HepG2 (cell line): Measurements from ENCODE around the gene AGER. TPM values are rescaled to one million over a fixed set of nuclear protein-coding genes. Genes with fewer than 3 reads are reported as not detected.

ENCODE experiments used
- ATAC-seq: fragments of 200-7000 bp; cut with Tn5 transposase; 3 replicates; pipeline ENCODE4 v1.9.1; 2020; ENCODE audit warnings: mild to moderate bottlenecking, moderate library complexity
- BruUV-seq: library from RNA; stranded (reverse); fragments of 400-500 nt; replicated peaks from 2 replicates; lab custom pipeline; 2021; lab: Mats Ljungman, UMichigan
- CTCF ChIA-PET: fragments of 300-600 bp; formaldehyde crosslinking; extraction: SDS; loops from one replicate; lab custom pipeline; 2021; ENCODE audit warnings: low total read pairs, inconsistent platforms, low intra/inter-chr PET ratio; lab: Yijun Ruan, JAX
- POLR2A ChIA-PET: fragments of 350-600 bp; sonication (Branson Sonifier 250); formaldehyde crosslinking; loops from one replicate; lab custom pipeline; 2020; ENCODE audit warnings: antibody characterized with exemption, inconsistent platforms; lab: Yijun Ruan, JAX
- DNase-seq: peaks from one replicate; pipeline ENCODE4 v3.0.0-alpha.2; 2015; ENCODE audit warnings: low spot score
- FAIRE-seq: peaks from 3 replicates; lab custom pipeline; 2011; peaks lifted over from hg19 to GRCh38; lab: Jason Lieb, UNC
- H2AFZ ChIP-seq: one replicate; pipeline ENCODE4 v1.6.1; 2011; ENCODE audit warnings: low read length, inconsistent platforms
- H3K27ac ChIP-seq: fragments of 300-600 bp; 3 replicates; pipeline ENCODE4 v1.8.0; 2011; ENCODE audit warnings: mixed run types, mild to moderate bottlenecking, mixed read lengths, low read length, inconsistent platforms; ENCODE audit not compliant: insufficient read depth; ENCODE audit errors: extremely low read length
- H3K27me3 ChIP-seq, 2 experiments: fragments of 200-600 bp in 1 of 2; 2 replicates in 1 of 2; 3 replicates in 1 of 2; pipeline versions ENCODE4 v1.6.0 to v1.8.0; 2011; ENCODE audit warnings: low read length in 2 of 2, mild to moderate bottlenecking in 2 of 2, moderate library complexity in 2 of 2, inconsistent platforms in 1 of 2; ENCODE audit not compliant: insufficient read depth in 2 of 2, control insufficient read depth in 1 of 2
- H3K36me3 ChIP-seq, 2 experiments: fragments of 200-600 bp in 1 of 2; replicated peaks in 1 of 2; 2 replicates in 1 of 2; 3 replicates in 1 of 2; pipeline versions ENCODE4 v1.5.1 to v1.8.0; 2011; ENCODE audit warnings: low read length in 2 of 2, inconsistent platforms in 1 of 2; ENCODE audit not compliant: insufficient read depth in 2 of 2, control insufficient read depth in 1 of 2
- H3K4me1 ChIP-seq: 2 replicates; pipeline ENCODE4 v1.5.1; 2012; ENCODE audit warnings: low read length, inconsistent platforms; ENCODE audit not compliant: insufficient read depth
- H3K4me2 ChIP-seq: 2 replicates; pipeline ENCODE4 v1.6.0; 2011; ENCODE audit warnings: low read depth, low read length, inconsistent platforms
- H3K4me3 ChIP-seq, 3 experiments: fragments of 200-600 bp in 1 of 3; sonication (generic), shearing (Covaris generic) in 1 of 3; replicated peaks in 1 of 3; 2 replicates each; pipeline ENCODE4 v1.5.1; 2011 to 2016; ENCODE audit warnings: low read length in 3 of 3, inconsistent platforms in 2 of 3, low read depth in 2 of 3, mild to moderate bottlenecking in 2 of 3, control low read depth in 1 of 3, mixed read lengths in 1 of 3; ENCODE audit not compliant: insufficient read depth in 1 of 3
- H3K79me2 ChIP-seq: one replicate; pipeline ENCODE4 v1.6.1; 2011; ENCODE audit warnings: low read length, inconsistent platforms; ENCODE audit not compliant: insufficient read depth
- H3K9ac ChIP-seq: 2 replicates; pipeline ENCODE4 v1.6.0; 2011; ENCODE audit warnings: mild to moderate bottlenecking, low read depth, low read length, inconsistent platforms; ENCODE audit not compliant: insufficient read depth
- H3K9me3 ChIP-seq: 2 replicates; pipeline ENCODE4 v1.5.1; 2012; ENCODE audit warnings: mild to moderate bottlenecking, low read length
- H4K20me1 ChIP-seq: 2 replicates; pipeline ENCODE4 v1.6.0; 2011; ENCODE audit warnings: inconsistent platforms, mild to moderate bottlenecking, low read length, moderate library complexity; ENCODE audit not compliant: insufficient read depth
- FOXM1 ChIP-seq: sonication (generic); formaldehyde crosslinking; IDR thresholded peaks from 2 replicates; pipeline ENCODE4 v1.5.0; 2020; ENCODE audit warnings: missing genetic modification reagents
- GATA4 ChIP-seq: sonication (generic); IDR thresholded peaks from 2 replicates; pipeline ENCODE4 v1.6.1; 2016; ENCODE audit warnings: antibody characterized with exemption, low read depth, borderline replicate concordance
- IRX3 ChIP-seq: sonication (generic); formaldehyde crosslinking; IDR thresholded peaks from 2 replicates; pipeline ENCODE4 v1.8.1; 2023; ENCODE audit warnings: mild to moderate bottlenecking, low read depth, missing genetic modification reagents, borderline replicate concordance
- KDM4B ChIP-seq: sonication (generic); formaldehyde crosslinking; IDR thresholded peaks from 2 replicates; pipeline ENCODE4 v1.4.0; 2020; ENCODE audit warnings: missing genetic modification reagents
- POGZ ChIP-seq: sonication (generic); formaldehyde crosslinking; IDR thresholded peaks from 2 replicates; pipeline ENCODE4 v1.4.0; 2020; ENCODE audit warnings: mild to moderate bottlenecking, missing genetic modification reagents
- TARDBP ChIP-seq: sonication (generic); formaldehyde crosslinking; IDR thresholded peaks from 2 replicates; pipeline ENCODE4 v1.8.0; 2022; ENCODE audit warnings: mild to moderate bottlenecking, missing genetic modification reagents
- TEAD3 ChIP-seq: optimal IDR thresholded peaks from 2 replicates; pipeline ENCODE3; 2016; ENCODE audit warnings: borderline replicate concordance
- TRIM24 ChIP-seq: sonication (generic); formaldehyde crosslinking; IDR thresholded peaks from 2 replicates; pipeline ENCODE4 v1.8.0; 2022; ENCODE audit warnings: mild to moderate bottlenecking, missing genetic modification reagents
- ZNF572 ChIP-seq: sonication (generic); formaldehyde crosslinking; IDR thresholded peaks from 2 replicates; pipeline ENCODE4 v1.5.1; 2020; ENCODE audit warnings: mild to moderate bottlenecking, missing genetic modification reagents
- WGBS: methylation state at CpG from one replicate; pipeline ENCODE4 v1.1.6; 2017; ENCODE audit warnings: low lambda C conversion rate; 5-methylcytosine and 5-hydroxymethylcytosine counted together
- in situ Hi-C: cut with HindIII; loops from 2 replicates; pipeline ENCODE4 v1.10.0; 2017; ENCODE audit warnings: low pct_unique_long_range_greater_than_20kb; ENCODE audit not compliant: extremely low pct_ligation_motif_present
- intact Hi-C: fragments of 100-400 bp; cut with micrococcal nuclease; formaldehyde crosslinking; loops from one replicate; pipeline ENCODE4 v1.10.0; 2022; ENCODE audit not compliant: unreplicated experiment
- polyA plus RNA-seq, 8 experiments: library from polyadenylated mRNA; depleted of rRNA in 3 of 8; stranded (reverse) in 7 of 8; unstranded in 1 of 8; fragments of >200 nt; fragmentation: Illumina TruSeq in 4 of 8; extraction: Trizol in 4 of 8; gene quantifications; 2 replicates each; pipeline versions ENCODE4 v1.2.1 to v1.2.3, GENCODE V29; 2011 to 2016; ENCODE audit warnings: low read depth in 4 of 8, missing spikeins in 1 of 8, mixed read lengths in 1 of 8; ENCODE audit not compliant: insufficient read depth in 1 of 8
- total RNA-seq, 5 experiments: library from RNA; depleted of rRNA; stranded (reverse); fragments of >200 nt; fragmentation: Illumina TruSeq; extraction: Trizol; gene quantifications; 2 replicates each; pipeline ENCODE4 v1.2.3, GENCODE V29; 2016; ENCODE audit warnings: low read depth in 1 of 5
- TF ChIP-seq, protein P1 (sequence below): IDR thresholded peaks from 2 replicates; pipeline ENCODE4 v1.6.1; 2016; ENCODE audit warnings: mild to moderate bottlenecking
- TF ChIP-seq, protein P2 (sequence below), 2 experiments: IDR thresholded peaks; 2 replicates each; pipeline ENCODE4 v1.6.1; 2011 to 2012; ENCODE audit warnings: low read length in 2 of 2, borderline replicate concordance in 1 of 2, low read depth in 1 of 2, mild to moderate bottlenecking in 1 of 2, moderate library complexity in 1 of 2
- TF ChIP-seq, protein P3 (sequence below): sonication (generic); formaldehyde crosslinking; IDR thresholded peaks from 2 replicates; pipeline ENCODE4 v1.5.0; 2020; ENCODE audit warnings: missing genetic modification reagents

AGER gene
- total and polyA plus RNA-seq, 2 of the 13 experiments (the other 11 are each of a cell fraction or from before 2014, with no cell fraction given), result 1.9 to 5.1 TPM

DNA sequence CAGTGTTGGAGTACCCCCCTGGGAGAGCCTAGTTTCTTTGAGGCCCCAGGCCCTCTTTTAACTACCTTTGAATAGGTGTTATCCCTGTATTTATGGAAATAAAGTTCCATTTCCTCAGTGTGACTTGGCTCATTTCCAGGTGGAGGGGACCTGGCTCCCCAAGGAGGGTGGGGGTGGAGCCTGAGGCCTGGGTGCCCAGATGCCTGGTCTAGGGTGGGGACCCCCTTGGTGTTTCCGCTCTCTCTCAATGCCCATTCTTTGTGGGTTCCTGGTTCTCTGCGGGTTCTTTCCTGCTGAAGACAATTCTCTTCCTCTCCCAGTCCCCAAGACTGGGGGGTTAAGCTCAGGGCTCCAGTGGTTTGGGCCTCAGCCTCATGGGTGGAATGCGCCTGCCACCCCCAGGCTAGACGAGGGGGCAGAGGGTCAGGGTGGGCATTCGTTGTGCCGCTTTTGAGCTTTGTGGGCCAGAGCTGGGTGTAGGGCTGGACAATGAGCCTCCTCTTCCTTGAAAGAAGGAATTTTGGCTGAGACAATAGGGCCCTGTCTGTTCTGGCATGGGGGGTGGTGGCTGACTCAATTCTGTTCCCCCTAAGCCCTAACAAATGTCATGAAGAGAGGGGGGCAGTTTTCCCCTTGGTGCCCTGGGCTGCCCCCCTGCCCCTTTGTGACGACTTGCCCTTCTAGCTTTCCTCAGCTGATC is 20.3 kb downstream of the AGER start:
- intact Hi-C loops (no loop called here), in situ Hi-C loops (no loop called here)
- no peaks in the 10 kb centered on the region for H3K4me1 ChIP-seq
- no peaks in the 10 kb centered on the region for H3K9me3 ChIP-seq
- no peak overlapping the region for H3K27ac ChIP-seq
- no peak overlapping the region for H2AFZ ChIP-seq
- FAIRE-seq, result no peak
- POLR2A ChIA-PET, result interaction anchor here (1.2 kb wide), 1 partner anchor 9 kb away, joined by 3 read pairs; no protein-coding TSS in a partner anchor
- H3K27me3 ChIP-seq, result no peaks in the 10 kb centered on the region
- BruUV-seq, result no TSS peak
- H3K36me3 ChIP-seq, result peaks cover 10 to 32% of the 10 kb centered on the region in 2 experiments
- H3K4me3 ChIP-seq, result no peak overlapping the region
- DNase-seq, result no peak
- over 99% methylated on average over 7 of the region's 7 CpGs for WGBS
- H4K20me1 ChIP-seq, result no peaks in the 10 kb centered on the region
- CTCF ChIA-PET, result no interaction called here
- no peak overlapping the region for H3K9ac ChIP-seq
- TF ChIP-seq TEAD3, result no peak
- TF ChIP-seq POGZ, result no peak
- no peak for TF ChIP-seq GATA4
- no peak for TF ChIP-seq ZNF572 (CRISPR knock-in tag)
- no peak for TF ChIP-seq KDM4B (CRISPR knock-in tag)
- TF ChIP-seq, protein P1, sequence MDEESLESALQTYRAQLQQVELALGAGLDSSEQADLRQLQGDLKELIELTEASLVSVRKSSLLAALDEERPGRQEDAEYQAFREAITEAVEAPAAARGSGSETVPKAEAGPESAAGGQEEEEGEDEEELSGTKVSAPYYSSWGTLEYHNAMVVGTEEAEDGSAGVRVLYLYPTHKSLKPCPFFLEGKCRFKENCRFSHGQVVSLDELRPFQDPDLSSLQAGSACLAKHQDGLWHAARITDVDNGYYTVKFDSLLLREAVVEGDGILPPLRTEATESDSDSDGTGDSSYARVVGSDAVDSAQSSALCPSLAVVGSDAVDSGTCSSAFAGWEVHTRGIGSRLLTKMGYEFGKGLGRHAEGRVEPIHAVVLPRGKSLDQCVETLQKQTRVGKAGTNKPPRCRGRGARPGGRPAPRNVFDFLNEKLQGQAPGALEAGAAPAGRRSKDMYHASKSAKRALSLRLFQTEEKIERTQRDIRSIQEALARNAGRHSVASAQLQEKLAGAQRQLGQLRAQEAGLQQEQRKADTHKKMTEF, result no peak
- TF ChIP-seq, protein P2, sequence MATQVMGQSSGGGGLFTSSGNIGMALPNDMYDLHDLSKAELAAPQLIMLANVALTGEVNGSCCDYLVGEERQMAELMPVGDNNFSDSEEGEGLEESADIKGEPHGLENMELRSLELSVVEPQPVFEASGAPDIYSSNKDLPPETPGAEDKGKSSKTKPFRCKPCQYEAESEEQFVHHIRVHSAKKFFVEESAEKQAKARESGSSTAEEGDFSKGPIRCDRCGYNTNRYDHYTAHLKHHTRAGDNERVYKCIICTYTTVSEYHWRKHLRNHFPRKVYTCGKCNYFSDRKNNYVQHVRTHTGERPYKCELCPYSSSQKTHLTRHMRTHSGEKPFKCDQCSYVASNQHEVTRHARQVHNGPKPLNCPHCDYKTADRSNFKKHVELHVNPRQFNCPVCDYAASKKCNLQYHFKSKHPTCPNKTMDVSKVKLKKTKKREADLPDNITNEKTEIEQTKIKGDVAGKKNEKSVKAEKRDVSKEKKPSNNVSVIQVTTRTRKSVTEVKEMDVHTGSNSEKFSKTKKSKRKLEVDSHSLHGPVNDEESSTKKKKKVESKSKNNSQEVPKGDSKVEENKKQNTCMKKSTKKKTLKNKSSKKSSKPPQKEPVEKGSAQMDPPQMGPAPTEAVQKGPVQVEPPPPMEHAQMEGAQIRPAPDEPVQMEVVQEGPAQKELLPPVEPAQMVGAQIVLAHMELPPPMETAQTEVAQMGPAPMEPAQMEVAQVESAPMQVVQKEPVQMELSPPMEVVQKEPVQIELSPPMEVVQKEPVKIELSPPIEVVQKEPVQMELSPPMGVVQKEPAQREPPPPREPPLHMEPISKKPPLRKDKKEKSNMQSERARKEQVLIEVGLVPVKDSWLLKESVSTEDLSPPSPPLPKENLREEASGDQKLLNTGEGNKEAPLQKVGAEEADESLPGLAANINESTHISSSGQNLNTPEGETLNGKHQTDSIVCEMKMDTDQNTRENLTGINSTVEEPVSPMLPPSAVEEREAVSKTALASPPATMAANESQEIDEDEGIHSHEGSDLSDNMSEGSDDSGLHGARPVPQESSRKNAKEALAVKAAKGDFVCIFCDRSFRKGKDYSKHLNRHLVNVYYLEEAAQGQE (IDR thresholded peaks at IDR 0.05; ENCODE audit: borderline replicate concordance in 1 of 2, low read depth in 1 of 2, low read length in 2 of 2), result no peak
- TF ChIP-seq, protein P3, sequence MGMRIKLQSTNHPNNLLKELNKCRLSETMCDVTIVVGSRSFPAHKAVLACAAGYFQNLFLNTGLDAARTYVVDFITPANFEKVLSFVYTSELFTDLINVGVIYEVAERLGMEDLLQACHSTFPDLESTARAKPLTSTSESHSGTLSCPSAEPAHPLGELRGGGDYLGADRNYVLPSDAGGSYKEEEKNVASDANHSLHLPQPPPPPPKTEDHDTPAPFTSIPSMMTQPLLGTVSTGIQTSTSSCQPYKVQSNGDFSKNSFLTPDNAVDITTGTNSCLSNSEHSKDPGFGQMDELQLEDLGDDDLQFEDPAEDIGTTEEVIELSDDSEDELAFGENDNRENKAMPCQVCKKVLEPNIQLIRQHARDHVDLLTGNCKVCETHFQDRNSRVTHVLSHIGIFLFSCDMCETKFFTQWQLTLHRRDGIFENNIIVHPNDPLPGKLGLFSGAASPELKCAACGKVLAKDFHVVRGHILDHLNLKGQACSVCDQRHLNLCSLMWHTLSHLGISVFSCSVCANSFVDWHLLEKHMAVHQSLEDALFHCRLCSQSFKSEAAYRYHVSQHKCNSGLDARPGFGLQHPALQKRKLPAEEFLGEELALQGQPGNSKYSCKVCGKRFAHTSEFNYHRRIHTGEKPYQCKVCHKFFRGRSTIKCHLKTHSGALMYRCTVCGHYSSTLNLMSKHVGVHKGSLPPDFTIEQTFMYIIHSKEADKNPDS (CRISPR knock-in tag), result no peak
- TF ChIP-seq IRX3 (CRISPR knock-in tag), result no peak
- TF ChIP-seq TRIM24 (CRISPR knock-in tag), result no peak
- TF ChIP-seq TARDBP, result no peak
- no peak for TF ChIP-seq FOXM1 (CRISPR knock-in tag)
- TF ChIP-seq, all 625 proteins: peak for 0
- Histone ChIP-seq H3K4me2 (no peak overlapping the region), H3K79me2 (no peaks in the 10 kb centered on the region)
- no peak for ATAC-seq
